ENCODE data around the gene EFCC1.

Gene EFCC1

GRCh38 chr3:129020691-129021090, 19.6 kb downstream of the EFCC1 start:
- Histone ChIP-seq H3K36me3 (no peaks in the 10 kb centered on the region), H3K4me3 (no peak overlapping the region), H3K27ac (no peak overlapping the region), H3K27me3 (peaks cover 0 to 17% of the 10 kb centered on the region in 2 donors), H3K4me1 (no peaks in the 10 kb centered on the region), H3K9me3 (no peaks in the 10 kb centered on the region)
- no peak for TF ChIP-seq CTCF (IDR thresholded peaks at IDR 0.05)
- peak in 1 of 2 donors; percentile 35 for DNase-seq
- intact Hi-C loops (cut with DNase I; ENCODE audit: low total_unique reads): no loop called here

- Histone ChIP-seq H3K4me3 (no peak overlapping the region), H3K4me1 (peaks cover 0 to under 1% (median 0%) of the 10 kb centered on the region in 4 donors), H3K27ac (no peak overlapping the region), H3K36me3 (no peaks in the 10 kb centered on the region), H3K27me3 (peaks cover 0 to 17% of the 10 kb centered on the region in 2 donors), H3K9me3 (no peaks in the 10 kb centered on the region)
- no peak for TF ChIP-seq CTCF (IDR thresholded peaks at IDR 0.05)
- intact Hi-C loops (cut with DNase I; ENCODE audit: low total_unique reads): no loop called here
- peak in 1 of 2 donors; percentile 3 for DNase-seq
Measured at GRCh38 chr3:129021140-129021551, 20.0 kb downstream of the EFCC1 start.

GRCh38 chr3:129022114-129023007, 21.3 kb downstream of the EFCC1 start:
- Histone ChIP-seq H3K4me1 (peaks cover 0 to 10% (median 8%) of the 10 kb centered on the region in 4 donors), H3K9me3 (no peaks in the 10 kb centered on the region), H3K27me3 (peaks cover 0 to 17% of the 10 kb centered on the region in 2 donors), H3K4me3 (no peak overlapping the region), H3K36me3 (no peaks in the 10 kb centered on the region), H3K27ac (no peak overlapping the region)
- no peak for TF ChIP-seq CTCF (IDR thresholded peaks at IDR 0.05)
- intact Hi-C loops (cut with DNase I; ENCODE audit: low total_unique reads): no loop called here
- DNase-seq: peak in 1 of 2 donors; percentile 53

GRCh38 chr3:129023008-129023358, 21.9 kb downstream of the EFCC1 start:
- no peak overlapping the region for H3K27ac ChIP-seq
- H3K4me1 ChIP-seq: peaks cover 0 to 13% (median 10%) of the 10 kb centered on the region in 4 donors
- peaks cover 0 to 15% of the 10 kb centered on the region in 2 donors for H3K27me3 ChIP-seq
- H3K4me3 ChIP-seq: no peak overlapping the region
- no peaks in the 10 kb centered on the region for H3K36me3 ChIP-seq
- DNase-seq: peak in 1 of 2 donors; percentile 4
- no peak for TF ChIP-seq CTCF (IDR thresholded peaks at IDR 0.05)
- no peaks in the 10 kb centered on the region for H3K9me3 ChIP-seq
- intact Hi-C loops (cut with DNase I; ENCODE audit: low total_unique reads): no loop called here

GRCh38 chr3:129023909-129024308, 22.8 kb downstream of the EFCC1 start:
- Histone ChIP-seq H3K4me3 (no peak overlapping the region), H3K36me3 (no peaks in the 10 kb centered on the region), H3K27me3 (peaks cover 0 to 11% of the 10 kb centered on the region in 2 donors), H3K9me3 (no peaks in the 10 kb centered on the region), H3K4me1 (peaks cover 0 to 13% (median 10%) of the 10 kb centered on the region in 4 donors), H3K27ac (no peak overlapping the region)
- DNase-seq: no peak
- no peak for TF ChIP-seq CTCF (IDR thresholded peaks at IDR 0.05)
- intact Hi-C loops (cut with DNase I; ENCODE audit: low total_unique reads): no loop called here
